ENCODE data around the gene NFKBIE. TPM values are rescaled to one million over a fixed set of nuclear protein-coding genes. Genes with fewer than 3 reads are reported as not detected.
"Not testable (repeated sequence)": the region's sequence is repeated elsewhere in the genome, so short reads cannot be mapped to it uniquely, and the experiment has no call there.

NFKBIE gene
- total and polyA plus RNA-seq, 9 of the 15 experiments (the other 6 are each of a cell fraction or from before 2014, with no cell fraction given) = 2.1 to 16.4 (median 11.7) TPM

DNA sequence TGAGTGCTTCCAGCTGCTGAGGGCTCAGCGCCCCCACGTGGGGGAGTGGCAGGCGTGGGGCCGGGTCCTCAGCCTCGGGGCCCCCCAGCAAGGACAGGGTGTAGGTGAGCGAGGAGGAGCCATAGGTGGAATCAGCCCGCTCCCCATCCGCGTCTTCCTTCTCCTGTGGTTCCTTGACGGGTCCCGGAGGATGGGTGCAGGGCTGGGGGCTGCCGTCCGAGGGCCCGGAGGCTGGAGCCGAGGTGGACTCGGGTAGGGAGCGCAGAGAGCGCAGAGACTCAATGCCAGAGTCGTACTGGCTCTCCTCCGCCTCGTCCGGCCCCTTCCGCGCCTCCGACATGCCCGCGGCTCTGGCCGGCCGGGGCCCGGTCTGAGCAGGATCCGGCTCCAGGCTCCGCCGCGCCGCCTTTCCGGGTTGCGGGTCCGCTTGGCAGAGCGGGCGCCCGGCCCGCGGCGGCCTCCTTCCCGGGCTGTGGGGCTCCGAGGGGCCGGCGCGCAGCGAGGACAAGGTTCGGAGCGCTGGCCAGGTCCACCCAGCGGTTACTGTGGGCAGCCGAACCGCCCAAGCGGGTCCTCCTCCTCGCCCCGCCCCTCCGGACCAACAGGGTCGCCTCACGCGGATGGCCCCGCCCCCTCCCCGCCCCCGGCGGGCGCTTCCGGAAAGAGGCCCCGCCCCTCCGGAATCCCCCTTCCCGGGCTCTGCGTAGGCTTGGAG is at the start of gene NFKBIE (continued):
- TF ChIP-seq ELF1 (tag; IDR thresholded peaks at IDR 0.05) (peak; percentile 95), DMBX1 (CRISPR knock-in tag; IDR thresholded peaks at IDR 0.05; ENCODE audit: borderline replicate concordance) (no peak), MTA1 (IDR thresholded peaks at IDR 0.05; ENCODE audit: borderline replicate concordance) (no peak), PML (IDR thresholded peaks at IDR 0.05; ENCODE audit: low read length) (no peak), HCFC1 (IDR thresholded peaks at IDR 0.05; ENCODE audit: low read depth, low read length) (no peak), MYC (IDR thresholded peaks at IDR 0.05; ENCODE audit: low read depth, low read length) (peak; percentile 56), MYC (CRISPR knock-in tag; IDR thresholded peaks at IDR 0.05; ENCODE audit: borderline replicate concordance, low read depth) (peak; percentile 86; the same call in 1 of the 2 replicates), HMGN3 (IDR thresholded peaks at IDR 0.05; ENCODE audit: borderline replicate concordance, extremely low read depth, insufficient read length, low read depth, low read length) (peak; percentile 38), ZNF316 (IDR thresholded peaks at IDR 0.05) (no peak), ZNF551 (CRISPR knock-in tag; IDR thresholded peaks at IDR 0.05) (no peak)
- TF ChIP-seq, protein P1, sequence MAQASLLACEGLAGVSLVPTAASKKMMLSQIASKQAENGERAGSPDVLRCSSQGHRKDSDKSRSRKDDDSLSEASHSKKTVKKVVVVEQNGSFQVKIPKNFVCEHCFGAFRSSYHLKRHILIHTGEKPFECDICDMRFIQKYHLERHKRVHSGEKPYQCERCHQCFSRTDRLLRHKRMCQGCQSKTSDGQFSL (CRISPR knock-in tag; IDR thresholded peaks at IDR 0.05) = no peak
- TF ChIP-seq, protein P1 (tag; IDR thresholded peaks at IDR 0.05) = no peak

DNA sequence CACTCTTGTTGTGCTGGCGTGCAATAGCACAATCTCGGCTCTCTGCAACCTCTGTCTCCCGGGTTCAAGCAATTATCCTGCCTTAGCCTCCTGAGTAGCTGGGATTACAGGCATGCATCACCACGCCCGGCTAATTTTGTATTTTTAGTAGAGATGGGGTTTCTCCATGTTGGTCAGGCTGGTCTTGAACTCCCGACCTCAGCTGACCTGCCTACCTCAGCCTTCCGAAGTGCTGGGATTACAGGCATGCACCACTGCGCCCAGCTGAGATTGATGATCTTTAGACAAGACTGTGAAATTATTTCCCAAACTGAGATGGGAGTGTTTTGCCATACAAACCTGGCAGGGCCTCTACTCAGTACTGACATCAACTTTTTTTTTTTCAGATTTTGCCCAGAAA is 49.3 kb upstream of the NFKBIE start:
- not testable (repeated sequence) for BruUV-seq (replicated peaks)
- H3K36me3 ChIP-seq (ENCODE audit: control insufficient read depth, insufficient read depth, low read length) = peaks cover 26% of the 10 kb centered on the region

More for the DNA sequence above, 49.3 kb upstream of the NFKBIE start:
- in situ Hi-C loops (cut with MboI); ATAC-seq; H2AFZ ChIP-seq (ENCODE audit: low read depth, low read length); H3K4me2 ChIP-seq (ENCODE audit: insufficient read depth, low read length); CTCF ChIA-PET (ENCODE audit: low intra/inter-chr PET ratio); H3K9me3 ChIP-seq (replicated peaks; ENCODE audit: control insufficient read depth, insufficient read depth, low read depth, low read length); FAIRE-seq; H3K27ac ChIP-seq (ENCODE audit: extremely low read depth, low read depth, low read length); H4K20me1 ChIP-seq (replicated peaks; ENCODE audit: control insufficient read depth, insufficient read depth, low read length); H3K9me1 ChIP-seq (ENCODE audit: control insufficient read depth, insufficient read depth, low read length); DNase-seq (ENCODE audit: extremely low read depth in 1 of 4, low spot score in 3 of 4); intact Hi-C loops (cut with micrococcal nuclease); H3K4me3 ChIP-seq; H3K4me1 ChIP-seq (replicated peaks in 1 of 2; ENCODE audit: control insufficient read depth in 2 of 2, insufficient read depth in 2 of 2, low read length in 2 of 2); H3K9ac ChIP-seq (ENCODE audit: insufficient read depth in 1 of 2, low read depth in 2 of 2, low read length in 2 of 2): not testable (repeated sequence)
- Histone ChIP-seq H3K27me3 (ENCODE audit: control insufficient read depth in 2 of 2, insufficient read depth in 2 of 2, low read length in 2 of 2) (peaks cover 23 to 25% of the 10 kb centered on the region in 2 experiments; a peak in 4 of 5 replicates), H3K79me2 (ENCODE audit: control insufficient read depth, insufficient read depth, low read length) (peaks cover 15% of the 10 kb centered on the region)
- WGBS (ENCODE audit: insufficient coverage, low coverage, missing lambda C conversion rate) = 22% methylated on average over 8 of the region's 8 CpGs
- POLR2A ChIA-PET = interaction anchor here (0.7 to 11.9 kb wide), 4 partner anchors 9 to 528 kb away, joined by 3 to 116 read pairs (median 10); no protein-coding TSS in a partner anchor
